Keratinocyte (primary cell): ENCODE results near the gene ABCC3. TPM values are rescaled to one million over a fixed set of nuclear protein-coding genes. Genes with fewer than 3 reads are reported as not detected.

Experiments used
- DNase-seq: peaks from one replicate; pipeline ENCODE4 v3.0.0-alpha.2; 2011; ENCODE audit warnings: low read depth, missing footprints, low spot score
- FAIRE-seq: peaks from 2 replicates; lab custom pipeline; 2011; peaks lifted over from hg19 to GRCh38; lab: Jason Lieb, UNC
- H2AFZ ChIP-seq: 2 replicates; pipeline ENCODE4 v1.6.0; 2012; ENCODE audit warnings: low read length, control low read depth, inconsistent platforms; ENCODE audit not compliant: control insufficient read depth
- H3K27ac ChIP-seq: 2 replicates; pipeline ENCODE4 v1.5.1; 2011; ENCODE audit warnings: low read length; ENCODE audit not compliant: control insufficient read depth, insufficient read depth
- H3K27me3 ChIP-seq: 3 replicates; pipeline ENCODE4 v1.6.0; 2011; ENCODE audit warnings: low read length; ENCODE audit not compliant: control insufficient read depth, insufficient read depth; ENCODE audit errors: extremely low read depth
- H3K36me3 ChIP-seq, 2 experiments: 2 replicates in 1 of 2; 3 replicates in 1 of 2; pipeline ENCODE4 v1.5.1; 2011; ENCODE audit warnings: low read length in 2 of 2, mild to moderate bottlenecking in 1 of 2; ENCODE audit not compliant: control insufficient read depth in 2 of 2, insufficient read depth in 2 of 2; ENCODE audit errors: extremely low read depth in 1 of 2
- H3K4me1 ChIP-seq: 3 replicates; pipeline ENCODE4 v1.5.1; 2011; ENCODE audit warnings: low read length; ENCODE audit not compliant: control insufficient read depth, insufficient read depth; ENCODE audit errors: extremely low read depth
- H3K4me2 ChIP-seq: 3 replicates; pipeline ENCODE4 v1.6.0; 2011; ENCODE audit warnings: low read depth, low read length; ENCODE audit not compliant: control insufficient read depth, insufficient read depth; ENCODE audit errors: extremely low read depth
- H3K4me3 ChIP-seq, 3 experiments: fragments of 200-600 bp in 1 of 3; sonication (generic) in 1 of 3; 2 replicates in 2 of 3; 3 replicates in 1 of 3; pipeline ENCODE4 v1.5.1; 2011 to 2016; ENCODE audit warnings: low read length in 3 of 3, mild to moderate bottlenecking in 3 of 3, control low read depth in 2 of 3, inconsistent platforms in 1 of 3, low read depth in 1 of 3, mixed read lengths in 1 of 3, mixed run types in 1 of 3, moderate library complexity in 1 of 3; ENCODE audit not compliant: control insufficient read depth in 2 of 3, insufficient read depth in 2 of 3; ENCODE audit errors: extremely low read depth in 1 of 3
- H3K79me2 ChIP-seq: 2 replicates; pipeline ENCODE4 v1.6.0; 2012; ENCODE audit warnings: low read length; ENCODE audit not compliant: control insufficient read depth, insufficient read depth
- H3K9ac ChIP-seq: 3 replicates; pipeline ENCODE4 v1.6.0; 2011; ENCODE audit warnings: low read length; ENCODE audit not compliant: control insufficient read depth, insufficient read depth; ENCODE audit errors: extremely low read depth
- H3K9me1 ChIP-seq: 3 replicates; pipeline ENCODE4 v1.6.0; 2011; ENCODE audit warnings: low read length; ENCODE audit not compliant: control insufficient read depth, insufficient read depth; ENCODE audit errors: extremely low read depth
- H3K9me3 ChIP-seq: 2 replicates; pipeline ENCODE4 v1.5.1; 2012; ENCODE audit warnings: low read depth, low read length; ENCODE audit not compliant: control insufficient read depth
- H4K20me1 ChIP-seq: 3 replicates; pipeline ENCODE4 v1.6.0; 2011; ENCODE audit warnings: low read length; ENCODE audit not compliant: control insufficient read depth, insufficient read depth; ENCODE audit errors: extremely low read depth
- EZH2 ChIP-seq: IDR thresholded peaks from one replicate; pipeline ENCODE4 v1.6.1; 2012; ENCODE audit warnings: inconsistent platforms, mild to moderate bottlenecking, low read length, moderate library complexity
- dilution Hi-C: fragments of 300-500 bp; cut with MboI; formaldehyde crosslinking; loops from one replicate; pipeline ENCODE4 v1.7.0; 2020; ENCODE audit warnings: low sequenced_read_pairs; ENCODE audit not compliant: extremely low pct_ligation_motif_present
- polyA plus RNA-seq, 5 experiments: library from polyadenylated mRNA; depleted of rRNA in 3 of 5; stranded (reverse) in 3 of 5; stranded (forward) in 1 of 5; unstranded in 1 of 5; fragments of >200 nt; gene quantifications; 1 replicate in 1 of 5; 2 replicates in 3 of 5; 3 replicates in 1 of 5; pipeline versions ENCODE4 v1.2.1 to v1.2.3, GENCODE V29; 2011 to 2012; ENCODE audit warnings: missing spikeins in 2 of 5, low read depth in 1 of 5, low replicate concordance in 1 of 5
- TF ChIP-seq, protein P1 (sequence below), 3 experiments: IDR thresholded peaks in 1 of 3; conservative IDR thresholded peaks in 1 of 3; optimal IDR thresholded peaks in 1 of 3; 2 replicates in 2 of 3; 3 replicates in 1 of 3; pipeline versions ENCODE3 to v1.5.1; 2011; ENCODE audit warnings: low read length in 3 of 3, mild to moderate bottlenecking in 3 of 3, moderate library complexity in 2 of 3, control low read depth in 1 of 3, inconsistent platforms in 1 of 3; ENCODE audit not compliant: insufficient read depth in 2 of 3; ENCODE audit errors: extremely low read depth in 1 of 3

ABCC3 gene
- polyA plus RNA-seq, 1 donor (not counting 4 experiments of a cell fraction or from before 2014, with no cell fraction given), result 41.7 TPM

DNA sequence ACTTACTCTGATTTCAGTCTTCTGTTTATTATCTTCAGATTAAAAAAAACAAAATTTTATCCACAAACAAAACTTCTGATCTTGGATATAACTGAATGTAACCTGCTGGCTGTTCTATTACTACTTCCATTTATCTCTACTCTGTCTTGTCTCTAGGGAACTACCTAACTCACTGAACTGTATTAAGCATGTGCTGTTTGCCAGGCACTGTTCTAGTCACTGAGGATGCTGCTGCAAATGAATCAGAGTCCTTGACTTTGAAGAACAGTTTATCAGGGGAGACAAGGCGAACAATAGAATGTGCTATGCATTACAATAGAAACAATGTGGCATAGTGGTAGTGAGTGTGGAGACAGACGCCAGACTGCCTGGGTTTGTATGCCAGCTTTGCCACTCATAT, 75.3 kb downstream of the ABCC3 start:
- Histone ChIP-seq H3K4me3 (no peak overlapping the region), H3K27me3 (no peaks in the 10 kb centered on the region), H3K36me3 (peaks cover 2 to 3% of the 10 kb centered on the region in 2 experiments), H3K4me2 (no peak overlapping the region), H2AFZ (no peak overlapping the region), H3K9me1 (no peaks in the 10 kb centered on the region), H3K9me3 (no peaks in the 10 kb centered on the region), H3K4me1 (peaks cover 12% of the 10 kb centered on the region), H3K79me2 (peaks cover 26% of the 10 kb centered on the region), H4K20me1 (no peaks in the 10 kb centered on the region), H3K9ac (no peak overlapping the region), H3K27ac (no peak overlapping the region)
- FAIRE-seq (no peak), DNase-seq (no peak)
- dilution Hi-C loops, result no loop called here
- no peak for TF ChIP-seq EZH2
- TF ChIP-seq, protein P1, sequence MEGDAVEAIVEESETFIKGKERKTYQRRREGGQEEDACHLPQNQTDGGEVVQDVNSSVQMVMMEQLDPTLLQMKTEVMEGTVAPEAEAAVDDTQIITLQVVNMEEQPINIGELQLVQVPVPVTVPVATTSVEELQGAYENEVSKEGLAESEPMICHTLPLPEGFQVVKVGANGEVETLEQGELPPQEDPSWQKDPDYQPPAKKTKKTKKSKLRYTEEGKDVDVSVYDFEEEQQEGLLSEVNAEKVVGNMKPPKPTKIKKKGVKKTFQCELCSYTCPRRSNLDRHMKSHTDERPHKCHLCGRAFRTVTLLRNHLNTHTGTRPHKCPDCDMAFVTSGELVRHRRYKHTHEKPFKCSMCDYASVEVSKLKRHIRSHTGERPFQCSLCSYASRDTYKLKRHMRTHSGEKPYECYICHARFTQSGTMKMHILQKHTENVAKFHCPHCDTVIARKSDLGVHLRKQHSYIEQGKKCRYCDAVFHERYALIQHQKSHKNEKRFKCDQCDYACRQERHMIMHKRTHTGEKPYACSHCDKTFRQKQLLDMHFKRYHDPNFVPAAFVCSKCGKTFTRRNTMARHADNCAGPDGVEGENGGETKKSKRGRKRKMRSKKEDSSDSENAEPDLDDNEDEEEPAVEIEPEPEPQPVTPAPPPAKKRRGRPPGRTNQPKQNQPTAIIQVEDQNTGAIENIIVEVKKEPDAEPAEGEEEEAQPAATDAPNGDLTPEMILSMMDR (optimal IDR thresholded peaks at IDR 0.05 in 1 of 3, IDR thresholded peaks at IDR 0.05 in 1 of 3, conservative IDR thresholded peaks at IDR 0.05 in 1 of 3; ENCODE audit: extremely low read depth in 1 of 3, insufficient read depth in 2 of 3, low read length in 3 of 3), result no peak

- H4K20me1 ChIP-seq, result no peaks in the 10 kb centered on the region
- no peak overlapping the region for H2AFZ ChIP-seq
- H3K27ac ChIP-seq, result no peak overlapping the region
- H3K27me3 ChIP-seq, result no peaks in the 10 kb centered on the region
- H3K4me1 ChIP-seq, result peaks cover 12% of the 10 kb centered on the region
- no peaks in the 10 kb centered on the region for H3K9me3 ChIP-seq
- FAIRE-seq (no peak), DNase-seq (no peak)
- no peaks in the 10 kb centered on the region for H3K36me3 ChIP-seq
- no peak overlapping the region for H3K4me2 ChIP-seq
- TF ChIP-seq, protein P1 (optimal IDR thresholded peaks at IDR 0.05 in 1 of 3, IDR thresholded peaks at IDR 0.05 in 1 of 3, conservative IDR thresholded peaks at IDR 0.05 in 1 of 3; ENCODE audit: extremely low read depth in 1 of 3, insufficient read depth in 2 of 3, low read length in 3 of 3), result no peak
- no peak for TF ChIP-seq EZH2
- no peaks in the 10 kb centered on the region for H3K9me1 ChIP-seq
- no peak overlapping the region for H3K4me3 ChIP-seq
- peaks cover 20% of the 10 kb centered on the region for H3K79me2 ChIP-seq
- dilution Hi-C loops, result no loop called here
- H3K9ac ChIP-seq, result no peak overlapping the region
These were observed 76.0 kb downstream of the ABCC3 start for GRCh38 chr17:50710650-50711049.
